Activated T-cell treated with anti-CD3 and anti-CD28 coated beads for 4 hours (primary cell): ENCODE data around the gene SEZ6L.
A peak's percentile ranks its signal among the peaks of the same experiment; 100 is the strongest.
"Not testable (repeated sequence)": the region's sequence is repeated elsewhere in the genome, so short reads cannot be mapped to it uniquely, and the experiment has no call there.

Source experiments
- DNase-seq: peaks from one replicate; pipeline ENCODE4 v3.0.0-alpha.2; 2020

The SEZ6L gene

GRCh38 chr22:26391623-26392022, 222.4 kb downstream of the SEZ6L start:
- no peak for DNase-seq

GRCh38 chr22:26393929-26394328, 224.7 kb downstream of the SEZ6L start:
- no peak for DNase-seq

DNA sequence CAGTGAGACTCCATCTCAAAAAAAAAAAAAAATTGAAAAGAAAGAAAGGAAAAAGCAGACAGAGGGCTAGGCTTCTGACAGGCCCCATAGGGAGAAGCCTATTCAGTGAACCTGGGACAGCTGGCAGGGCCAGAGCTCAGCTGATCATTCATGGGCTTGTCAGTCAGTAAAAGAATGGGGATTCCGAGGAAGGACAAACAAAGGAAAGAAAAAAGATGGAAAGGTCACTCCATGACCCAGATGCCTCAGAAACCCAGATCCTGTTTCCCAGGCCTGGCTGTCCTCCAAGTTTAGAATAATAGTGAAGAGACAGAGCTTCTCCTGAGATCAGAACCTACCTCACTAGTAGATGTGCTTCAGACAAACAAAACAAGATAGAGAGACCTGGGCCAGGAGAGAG, 225.5 kb downstream of the SEZ6L start:
- DNase-seq, result no peak

GRCh38 chr22:26395926-26396325, 226.7 kb downstream of the SEZ6L start:
- DNase-seq, result no peak

- DNase-seq, result peak; percentile 42
These were observed 229.5 kb downstream of the SEZ6L start for GRCh38 chr22:26398741-26399153.

DNA sequence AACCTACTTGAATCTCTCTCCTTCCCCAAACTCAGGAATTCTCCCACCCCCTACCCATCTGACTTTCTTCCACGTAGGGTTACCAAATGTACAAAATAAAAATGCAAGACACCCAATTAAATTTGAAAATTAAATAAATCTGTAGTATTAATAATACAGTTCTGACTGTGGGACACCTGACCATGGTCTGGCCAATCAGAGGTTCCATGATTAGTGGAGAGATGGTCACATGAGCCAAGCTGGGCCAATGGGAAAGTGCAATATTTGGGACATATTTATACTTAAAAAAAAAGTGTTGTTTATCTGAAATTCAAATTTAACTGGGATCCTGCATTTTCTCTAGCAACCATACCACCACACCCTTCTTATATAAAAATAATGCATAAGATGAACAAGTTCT, 230.0 kb downstream of the SEZ6L start:
- no peak for DNase-seq

GRCh38 chr22:26401726-26402125, 232.5 kb downstream of the SEZ6L start:
- no peak for DNase-seq

GRCh38 chr22:26404851-26405421, 235.7 kb downstream of the SEZ6L start:
- no peak for DNase-seq

DNA sequence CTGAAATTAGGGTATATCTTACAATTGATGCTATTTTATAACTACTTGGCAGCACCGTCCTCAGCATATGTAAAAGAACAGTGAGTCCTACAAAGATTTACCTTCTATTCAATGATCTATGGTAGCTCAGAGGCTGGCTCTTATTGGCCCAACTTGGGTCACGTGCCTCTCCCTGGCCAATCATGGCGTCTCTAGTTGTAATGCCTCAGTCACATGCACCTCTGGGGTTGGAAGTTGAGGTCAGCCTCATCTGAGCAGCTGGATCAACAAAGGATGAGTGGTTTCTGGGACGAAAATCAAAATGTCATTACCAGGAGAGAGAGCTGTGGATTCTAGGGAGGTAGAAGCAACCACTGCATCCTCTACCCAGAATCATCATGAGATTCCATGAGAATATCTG, 236.9 kb downstream of the SEZ6L start:
- DNase-seq, result no peak

GRCh38 chr22:26408562-26409220, 239.4 kb downstream of the SEZ6L start:
- DNase-seq, result not testable (repeated sequence)

GRCh38 chr22:26409719-26410335, 240.6 kb downstream of the SEZ6L start:
- DNase-seq, result no peak

DNA sequence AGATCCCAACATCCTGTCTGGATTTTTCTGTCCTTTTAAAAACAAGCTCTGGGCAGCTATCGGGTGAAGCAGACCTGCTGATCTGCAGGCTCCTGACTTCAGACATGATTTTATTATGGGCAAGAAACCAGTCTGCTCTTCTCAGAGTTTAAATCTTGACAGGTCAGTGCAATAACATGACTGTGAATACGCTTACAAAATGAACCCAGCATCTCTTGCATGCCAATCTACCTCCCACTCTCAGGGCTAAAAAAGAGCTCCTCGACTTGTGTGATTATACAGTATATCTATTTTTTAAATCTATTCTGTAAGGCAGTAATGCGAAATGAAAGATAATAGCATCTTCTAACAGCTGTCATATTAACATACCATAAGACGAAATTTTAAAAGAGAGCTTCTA, 241.1 kb downstream of the SEZ6L start:
- DNase-seq, result no peak

- no peak for DNase-seq
These were observed 245.1 kb downstream of the SEZ6L start for GRCh38 chr22:26414347-26414746.

- no peak for DNase-seq
These were observed 247.0 kb downstream of the SEZ6L start for GRCh38 chr22:26416256-26416655.

DNA sequence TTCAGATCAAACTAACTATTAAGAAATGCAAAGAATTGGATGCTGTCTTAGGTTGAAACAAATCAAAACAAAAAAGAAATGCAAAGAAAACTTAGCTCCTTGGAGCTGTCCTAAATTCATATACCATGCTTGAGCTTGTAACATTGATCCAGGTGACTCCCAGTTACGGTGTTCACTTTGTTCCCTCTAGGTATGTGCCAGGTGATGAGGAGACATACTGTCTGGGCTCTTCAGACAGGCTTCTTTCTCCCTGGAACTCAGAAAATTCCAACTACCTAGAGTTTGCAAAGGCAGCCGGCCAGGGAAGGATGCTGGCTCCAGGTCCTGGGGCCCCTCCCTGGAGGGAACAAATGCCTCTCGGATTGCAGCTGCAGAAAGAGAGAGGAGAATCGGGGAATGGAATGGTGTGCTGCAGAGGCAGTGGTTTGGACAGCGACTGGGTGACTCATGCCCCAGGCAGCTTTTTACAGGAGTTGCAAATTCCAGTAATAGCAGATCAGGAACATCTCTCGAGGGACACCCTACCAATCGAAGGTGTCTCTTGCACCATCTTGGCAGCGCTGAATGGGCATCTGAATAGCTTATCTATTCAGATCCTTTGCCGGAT, 247.5 kb downstream of the SEZ6L start:
- DNase-seq, result no peak

DNA sequence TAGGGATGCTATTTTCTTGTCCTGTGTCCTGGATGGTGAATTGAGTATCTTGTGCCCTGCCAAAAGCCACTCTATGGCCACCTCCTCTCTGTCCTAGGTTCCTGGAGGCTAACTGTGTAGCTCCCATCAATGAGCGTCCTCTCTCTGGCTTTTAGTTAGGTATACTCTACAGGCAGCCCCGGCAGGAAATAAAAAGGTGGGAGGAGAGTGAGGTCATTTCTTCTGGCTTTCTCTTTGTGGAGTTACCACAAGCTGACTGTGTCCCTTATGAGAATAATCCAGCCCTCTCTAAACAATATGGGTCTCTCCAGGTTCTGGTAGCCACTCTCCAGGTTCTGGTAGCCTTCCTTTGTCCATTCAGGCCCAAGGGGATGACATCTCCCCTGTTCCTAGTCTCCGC, 248.1 kb downstream of the SEZ6L start:
- DNase-seq, result no peak

- DNase-seq, result no peak
These were observed 249.4 kb downstream of the SEZ6L start for GRCh38 chr22:26418620-26419019.

DNA sequence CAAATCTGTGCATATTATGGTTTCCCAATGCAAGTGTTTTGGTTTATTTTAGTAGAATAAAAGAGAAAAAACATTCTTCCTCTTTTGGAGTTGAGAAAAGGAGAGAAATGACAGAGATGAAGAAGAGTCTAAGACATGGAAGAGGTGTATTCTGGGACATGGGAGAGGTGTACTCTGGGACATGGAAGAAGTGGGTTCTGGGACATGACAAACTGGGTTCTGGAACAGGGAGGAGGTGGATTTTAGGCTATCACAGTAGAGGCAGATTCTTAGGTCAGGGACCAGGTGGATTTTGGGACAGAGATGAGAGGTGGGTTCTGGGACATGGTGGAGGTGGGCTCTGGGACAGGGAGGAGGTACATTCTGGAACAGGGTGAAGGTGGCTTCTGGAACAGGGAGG, 257.7 kb downstream of the SEZ6L start:
- DNase-seq, result no peak

DNA sequence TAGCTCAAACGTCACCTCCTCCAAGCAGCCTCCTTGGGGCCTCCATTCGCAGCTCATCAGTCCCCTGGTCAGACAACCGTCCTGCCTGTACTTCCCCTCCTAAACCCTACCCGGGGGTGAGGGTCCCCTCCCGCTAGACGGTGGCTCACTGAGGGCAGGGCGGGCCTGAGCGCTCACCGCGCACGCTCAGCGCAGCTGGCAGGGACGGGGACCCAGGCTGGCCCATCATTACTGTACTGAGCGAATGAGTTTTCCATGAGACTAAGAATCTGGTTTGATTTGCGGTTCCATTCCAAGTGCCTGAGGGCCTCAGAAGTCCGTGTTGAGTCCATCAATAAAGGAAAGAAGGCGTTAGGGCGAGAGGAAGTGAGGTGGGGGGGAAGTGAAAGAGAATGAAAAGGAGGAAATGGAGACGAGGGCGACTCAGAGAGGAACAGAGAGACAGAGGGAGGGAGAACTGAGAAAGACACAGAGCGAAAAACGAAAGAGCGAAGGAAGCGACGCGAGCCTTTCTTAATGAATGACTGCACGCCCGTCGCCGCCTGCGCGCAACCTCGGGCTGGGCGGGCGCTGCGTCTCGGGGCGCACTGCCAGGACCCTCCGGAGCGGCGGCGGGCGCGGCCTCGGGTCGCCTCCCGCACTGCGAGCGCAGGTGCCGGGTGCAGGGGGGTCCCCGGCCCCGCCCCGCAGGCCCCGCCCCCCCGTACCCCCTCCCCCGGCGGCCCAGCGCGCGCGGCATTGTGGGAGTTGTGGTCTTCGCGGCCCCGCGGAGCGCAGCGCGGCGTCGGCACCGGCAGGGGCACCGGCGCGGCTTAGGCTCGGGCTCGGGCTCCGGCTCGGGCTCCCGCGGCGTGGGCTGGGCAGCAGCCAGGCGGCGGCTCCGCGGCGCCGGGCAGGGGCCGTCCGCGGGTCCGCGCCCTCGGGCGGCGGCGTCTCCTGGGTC, 259.5 kb downstream of the SEZ6L start, which contains the start of gene ASPHD2:
Gene ASPHD2 (plus strand): TSS at position 746 of the 943 bp plus-strand sequence. CDS start 4,356 bp downstream, outside the sequence.
- peak; percentile 62 for DNase-seq

- no peak for DNase-seq
These were observed 260.4 kb downstream of the SEZ6L start for GRCh38 chr22:26429458-26430286.

GRCh38 chr22:26430600-26430999, 261.3 kb downstream of the SEZ6L start:
- DNase-seq, result no peak
